Osteoblast (primary cell): ENCODE results near the gene PDGFB. TPM values are rescaled to one million over a fixed set of nuclear protein-coding genes. Genes with fewer than 3 reads are reported as not detected.

ENCODE experiments used
- DNase-seq: peaks from one replicate; pipeline ENCODE4 v3.0.0; 2011; ENCODE audit warnings: low spot score, mixed read lengths; ENCODE audit not compliant: insufficient read length; ENCODE audit errors: missing footprints
- H2AFZ ChIP-seq: 2 replicates; pipeline ENCODE4 v1.6.0; 2011; ENCODE audit warnings: mild to moderate bottlenecking, low read length
- H3K27ac ChIP-seq: 2 replicates; pipeline ENCODE4 v1.5.1; 2011; ENCODE audit warnings: mild to moderate bottlenecking, low read depth, low read length, moderate library complexity
- H3K27me3 ChIP-seq: 2 replicates; pipeline ENCODE4 v1.6.0; 2012; ENCODE audit warnings: mild to moderate bottlenecking, control low read depth, inconsistent platforms, low read length, moderate library complexity; ENCODE audit not compliant: insufficient read depth
- H3K36me3 ChIP-seq: 2 replicates; pipeline ENCODE4 v1.5.1; 2011; ENCODE audit warnings: mild to moderate bottlenecking, low read length, control low read depth, moderate library complexity; ENCODE audit not compliant: insufficient read depth
- H3K4me1 ChIP-seq: 2 replicates; pipeline ENCODE4 v1.5.1; 2011; ENCODE audit warnings: mild to moderate bottlenecking, low read length, control low read depth, moderate library complexity; ENCODE audit not compliant: insufficient read depth
- H3K4me2 ChIP-seq: 2 replicates; pipeline ENCODE4 v1.6.0; 2011; ENCODE audit warnings: mild to moderate bottlenecking, low read length; ENCODE audit not compliant: insufficient read depth
- H3K4me3 ChIP-seq: fragments of 200-600 bp; sonication (generic); 3 replicates; pipeline ENCODE4 v1.5.1; 2012; ENCODE audit warnings: mild to moderate bottlenecking, low read length, inconsistent platforms; ENCODE audit not compliant: insufficient read depth
- H3K79me2 ChIP-seq: 2 replicates; pipeline ENCODE4 v1.6.0; 2012; ENCODE audit warnings: mild to moderate bottlenecking, low read length, control low read depth, inconsistent platforms; ENCODE audit not compliant: insufficient read depth
- H3K9me3 ChIP-seq: 2 replicates; pipeline ENCODE4 v1.5.1; 2011; ENCODE audit warnings: low read depth, low read length, control low read depth
- H4K20me1 ChIP-seq: 2 replicates; pipeline ENCODE4 v1.6.0; 2012; ENCODE audit warnings: mild to moderate bottlenecking, low read length, control low read depth; ENCODE audit not compliant: insufficient read depth
- total RNA-seq: library from RNA; depleted of rRNA; stranded (reverse); fragments of >200 nt; gene quantifications from 2 replicates; pipeline ENCODE4 v1.2.3, GENCODE V29; 2012
- TF ChIP-seq, protein P1 (sequence below): IDR thresholded peaks from 2 replicates; pipeline ENCODE4 v1.5.1; 2011; ENCODE audit warnings: mild to moderate bottlenecking, low read depth, low read length, moderate library complexity; ENCODE audit errors: extremely low read depth

The PDGFB gene
- total RNA-seq, 1 donor, result under 0.01 TPM

DNA sequence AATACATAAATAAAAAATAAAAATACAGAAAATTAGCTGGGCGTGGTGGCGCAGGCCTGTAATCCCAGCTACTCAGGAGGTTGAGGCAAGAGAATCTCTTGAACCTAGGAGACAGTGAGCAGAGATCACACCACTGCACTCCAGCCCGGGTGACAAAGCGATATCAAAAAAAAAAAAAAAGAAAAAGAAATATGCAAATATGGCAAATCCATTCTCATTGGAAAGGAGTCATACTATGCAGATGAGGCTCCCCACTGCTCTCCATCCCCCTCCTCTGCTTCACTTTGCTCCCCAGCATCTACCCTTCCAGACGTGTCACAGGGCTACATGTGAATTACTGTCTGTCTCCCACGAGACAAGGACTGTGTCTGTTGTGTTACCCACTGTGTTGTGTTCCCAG is 36.3 kb upstream of the PDGFB start:
- no peaks in the 10 kb centered on the region for H4K20me1 ChIP-seq
- H3K4me1 ChIP-seq, result peaks cover 12% of the 10 kb centered on the region
- no peak overlapping the region for H3K4me3 ChIP-seq
- H3K27ac ChIP-seq, result no peak overlapping the region
- no peak overlapping the region for H3K4me2 ChIP-seq
- H3K27me3 ChIP-seq, result no peaks in the 10 kb centered on the region
- no peak overlapping the region for H2AFZ ChIP-seq
- H3K36me3 ChIP-seq, result no peaks in the 10 kb centered on the region
- H3K9me3 ChIP-seq, result peaks cover 6% of the 10 kb centered on the region
- no peak for DNase-seq
- TF ChIP-seq, protein P1, sequence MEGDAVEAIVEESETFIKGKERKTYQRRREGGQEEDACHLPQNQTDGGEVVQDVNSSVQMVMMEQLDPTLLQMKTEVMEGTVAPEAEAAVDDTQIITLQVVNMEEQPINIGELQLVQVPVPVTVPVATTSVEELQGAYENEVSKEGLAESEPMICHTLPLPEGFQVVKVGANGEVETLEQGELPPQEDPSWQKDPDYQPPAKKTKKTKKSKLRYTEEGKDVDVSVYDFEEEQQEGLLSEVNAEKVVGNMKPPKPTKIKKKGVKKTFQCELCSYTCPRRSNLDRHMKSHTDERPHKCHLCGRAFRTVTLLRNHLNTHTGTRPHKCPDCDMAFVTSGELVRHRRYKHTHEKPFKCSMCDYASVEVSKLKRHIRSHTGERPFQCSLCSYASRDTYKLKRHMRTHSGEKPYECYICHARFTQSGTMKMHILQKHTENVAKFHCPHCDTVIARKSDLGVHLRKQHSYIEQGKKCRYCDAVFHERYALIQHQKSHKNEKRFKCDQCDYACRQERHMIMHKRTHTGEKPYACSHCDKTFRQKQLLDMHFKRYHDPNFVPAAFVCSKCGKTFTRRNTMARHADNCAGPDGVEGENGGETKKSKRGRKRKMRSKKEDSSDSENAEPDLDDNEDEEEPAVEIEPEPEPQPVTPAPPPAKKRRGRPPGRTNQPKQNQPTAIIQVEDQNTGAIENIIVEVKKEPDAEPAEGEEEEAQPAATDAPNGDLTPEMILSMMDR, result no peak
- no peaks in the 10 kb centered on the region for H3K79me2 ChIP-seq

DNA sequence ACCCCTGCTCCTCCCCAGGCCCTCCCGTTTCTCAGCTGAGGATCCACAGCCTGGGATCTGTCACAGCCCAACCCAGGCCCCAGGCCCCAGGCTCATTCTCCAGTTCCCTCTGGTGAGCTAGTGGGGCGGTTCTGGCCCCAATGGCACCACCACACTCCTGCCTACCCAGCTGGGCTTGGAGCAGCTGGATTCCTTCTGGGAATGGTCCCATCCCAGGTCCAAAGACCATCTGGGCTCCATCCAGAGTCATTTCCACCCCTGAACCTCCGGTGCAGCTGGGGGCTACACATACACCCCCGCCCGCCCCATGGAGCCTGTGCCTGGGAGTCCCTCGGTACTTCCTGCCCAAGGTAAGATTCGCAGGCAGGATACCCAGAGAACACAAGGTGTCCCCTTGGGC is 35.5 kb upstream of the PDGFB start:
- H3K9me3 ChIP-seq, result peaks cover 6% of the 10 kb centered on the region
- no peak overlapping the region for H3K4me2 ChIP-seq
- H4K20me1 ChIP-seq, result no peaks in the 10 kb centered on the region
- peaks cover 12% of the 10 kb centered on the region for H3K4me1 ChIP-seq
- H3K36me3 ChIP-seq, result no peaks in the 10 kb centered on the region
- no peak for DNase-seq
- H3K79me2 ChIP-seq, result no peaks in the 10 kb centered on the region
- no peak overlapping the region for H2AFZ ChIP-seq
- no peak overlapping the region for H3K27ac ChIP-seq
- H3K27me3 ChIP-seq, result no peaks in the 10 kb centered on the region
- TF ChIP-seq, protein P1, result no peak
- no peak overlapping the region for H3K4me3 ChIP-seq

DNA sequence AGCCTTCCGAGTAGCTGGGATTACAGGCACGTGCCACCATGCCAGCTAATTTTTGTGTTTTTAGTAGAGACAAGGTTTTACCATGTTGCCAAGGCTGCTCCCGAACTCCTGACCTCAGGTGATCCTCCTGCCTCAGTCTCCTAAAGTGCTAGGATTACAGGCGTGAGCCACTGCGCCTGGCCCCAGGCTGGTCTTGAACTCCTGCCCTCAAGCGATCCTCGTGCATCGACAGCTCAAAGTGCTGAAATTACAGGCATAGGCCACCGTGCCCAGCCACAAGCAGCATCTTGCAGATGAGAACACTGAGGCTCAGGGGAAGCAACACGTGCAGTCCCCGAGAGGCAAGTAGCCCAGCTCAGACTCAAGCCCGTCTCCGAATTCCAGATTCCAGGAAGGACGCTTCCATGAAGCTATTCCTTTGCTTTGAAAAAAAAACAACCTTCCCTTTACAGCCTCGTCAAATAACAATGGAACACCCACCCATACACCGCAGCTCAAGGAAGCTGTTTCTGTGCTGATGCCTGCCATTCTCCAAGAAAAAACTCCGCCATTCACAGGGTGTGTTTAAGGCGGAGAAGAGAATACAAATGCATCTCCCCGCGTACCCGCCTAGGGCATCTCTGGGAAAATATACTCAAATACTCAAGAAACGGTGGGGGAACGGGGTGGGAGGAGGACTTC is 34.5 kb upstream of the PDGFB start:
- no peaks in the 10 kb centered on the region for H4K20me1 ChIP-seq
- DNase-seq, result no peak
- no peak overlapping the region for H3K27ac ChIP-seq
- no peak overlapping the region for H3K4me3 ChIP-seq
- TF ChIP-seq, protein P1, result no peak
- no peaks in the 10 kb centered on the region for H3K79me2 ChIP-seq
- H3K9me3 ChIP-seq, result no peaks in the 10 kb centered on the region
- H3K27me3 ChIP-seq, result no peaks in the 10 kb centered on the region
- no peak overlapping the region for H3K4me2 ChIP-seq
- H3K4me1 ChIP-seq, result peaks cover 12% of the 10 kb centered on the region
- no peaks in the 10 kb centered on the region for H3K36me3 ChIP-seq
- H2AFZ ChIP-seq, result no peak overlapping the region

DNA sequence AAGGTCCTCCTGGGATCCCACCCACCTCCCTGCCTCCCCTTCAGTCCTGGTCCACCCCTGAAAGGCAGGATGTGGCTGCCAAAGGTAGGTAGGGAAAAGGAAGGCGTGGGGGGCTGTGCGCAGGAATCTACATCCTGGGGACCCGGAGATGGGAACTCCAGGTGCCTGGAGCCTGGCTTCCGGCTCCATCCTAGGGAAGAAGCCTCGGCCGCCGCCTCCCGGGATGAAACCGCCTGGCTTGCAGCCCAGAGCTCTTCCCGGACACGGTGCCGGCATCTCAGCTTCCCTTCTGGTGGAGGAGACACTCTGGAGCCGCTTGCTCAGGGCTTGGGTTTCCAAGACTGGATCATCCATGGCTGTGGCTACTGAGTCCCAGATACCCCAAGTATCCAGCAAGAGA is 33.3 kb upstream of the PDGFB start:
- TF ChIP-seq, protein P1, result no peak
- no peak overlapping the region for H2AFZ ChIP-seq
- H3K4me1 ChIP-seq, result peaks cover 12% of the 10 kb centered on the region
- no peak overlapping the region for H3K4me3 ChIP-seq
- H3K4me2 ChIP-seq, result peak overlapping the region; percentile 24
- no peaks in the 10 kb centered on the region for H3K9me3 ChIP-seq
- DNase-seq, result no peak
- no peaks in the 10 kb centered on the region for H3K27me3 ChIP-seq
- no peaks in the 10 kb centered on the region for H4K20me1 ChIP-seq
- H3K36me3 ChIP-seq, result no peaks in the 10 kb centered on the region
- H3K27ac ChIP-seq, result no peak overlapping the region
- no peaks in the 10 kb centered on the region for H3K79me2 ChIP-seq
